Esophagus squamous epithelium (tissue), 4 donors: ENCODE data around the gene FNDC3B.

ENCODE experiments used
- POLR2A ChIP-seq, 4 donors: fragments of 450-650 bp; IDR thresholded peaks; one replicate each; pipeline ENCODE4 v1.6.1; 2017; ENCODE audit warnings: antibody characterized with exemption in 4 of 4, mild to moderate bottlenecking in 4 of 4, moderate library complexity in 3 of 4
- TF ChIP-seq, protein P1 (sequence below), 6 experiments: fragments of 450-650 bp in 4 of 6; fragments of 200-600 bp in 2 of 6; sonication (generic) in 2 of 6; IDR thresholded peaks; one replicate each; pipeline ENCODE4 v1.5.1; 2016 to 2019; ENCODE audit warnings: antibody characterized with exemption in 6 of 6, mild to moderate bottlenecking in 4 of 6, moderate library complexity in 4 of 6

DNA sequence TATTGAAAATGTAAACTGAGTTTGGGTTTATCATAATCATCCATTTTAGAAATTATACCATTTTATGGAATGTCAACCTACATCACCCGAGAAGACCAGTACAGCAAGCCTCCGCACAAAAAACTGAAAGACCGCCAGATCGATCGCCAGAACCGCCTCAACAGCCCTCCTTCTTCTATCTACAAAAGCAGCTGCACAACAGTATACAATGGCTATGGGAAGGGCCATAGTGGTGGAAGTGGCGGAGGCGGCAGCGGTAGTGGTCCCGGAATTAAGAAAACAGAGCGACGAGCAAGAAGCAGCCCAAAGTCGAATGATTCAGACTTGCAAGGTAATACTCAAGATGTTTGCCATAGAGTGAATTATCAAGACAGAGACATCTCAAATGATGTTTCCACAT lies 211.8 kb downstream of the FNDC3B start:
- TF ChIP-seq, protein P1, sequence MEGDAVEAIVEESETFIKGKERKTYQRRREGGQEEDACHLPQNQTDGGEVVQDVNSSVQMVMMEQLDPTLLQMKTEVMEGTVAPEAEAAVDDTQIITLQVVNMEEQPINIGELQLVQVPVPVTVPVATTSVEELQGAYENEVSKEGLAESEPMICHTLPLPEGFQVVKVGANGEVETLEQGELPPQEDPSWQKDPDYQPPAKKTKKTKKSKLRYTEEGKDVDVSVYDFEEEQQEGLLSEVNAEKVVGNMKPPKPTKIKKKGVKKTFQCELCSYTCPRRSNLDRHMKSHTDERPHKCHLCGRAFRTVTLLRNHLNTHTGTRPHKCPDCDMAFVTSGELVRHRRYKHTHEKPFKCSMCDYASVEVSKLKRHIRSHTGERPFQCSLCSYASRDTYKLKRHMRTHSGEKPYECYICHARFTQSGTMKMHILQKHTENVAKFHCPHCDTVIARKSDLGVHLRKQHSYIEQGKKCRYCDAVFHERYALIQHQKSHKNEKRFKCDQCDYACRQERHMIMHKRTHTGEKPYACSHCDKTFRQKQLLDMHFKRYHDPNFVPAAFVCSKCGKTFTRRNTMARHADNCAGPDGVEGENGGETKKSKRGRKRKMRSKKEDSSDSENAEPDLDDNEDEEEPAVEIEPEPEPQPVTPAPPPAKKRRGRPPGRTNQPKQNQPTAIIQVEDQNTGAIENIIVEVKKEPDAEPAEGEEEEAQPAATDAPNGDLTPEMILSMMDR (IDR thresholded peaks at IDR 0.05) = no peak
- no peak for TF ChIP-seq POLR2A (IDR thresholded peaks at IDR 0.05)
